Measurements from ENCODE around the gene VEGFC.
A peak's percentile ranks its signal among the peaks of the same experiment; 100 is the strongest.

Gene VEGFC

DNA sequence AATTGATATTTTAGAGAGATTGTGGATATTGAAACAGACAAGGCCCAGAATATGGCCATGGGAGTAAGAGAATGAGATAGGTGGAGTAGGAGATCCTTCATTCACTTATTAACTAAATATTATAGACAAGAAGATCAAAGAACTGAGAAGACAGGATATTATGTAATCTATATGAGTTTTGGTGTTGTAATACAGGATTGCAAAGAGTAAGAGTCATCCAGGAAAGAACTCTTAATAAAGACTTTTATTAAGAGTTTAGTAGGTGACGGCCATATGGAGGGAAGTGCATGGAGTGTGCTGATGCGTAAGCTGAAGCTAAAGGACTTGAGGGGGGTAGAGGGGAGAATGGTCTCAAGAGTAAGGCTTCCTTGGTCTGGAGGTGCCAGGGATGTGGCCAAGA lies 153.7 kb downstream of the VEGFC start:
- TF ChIP-seq, protein P1, sequence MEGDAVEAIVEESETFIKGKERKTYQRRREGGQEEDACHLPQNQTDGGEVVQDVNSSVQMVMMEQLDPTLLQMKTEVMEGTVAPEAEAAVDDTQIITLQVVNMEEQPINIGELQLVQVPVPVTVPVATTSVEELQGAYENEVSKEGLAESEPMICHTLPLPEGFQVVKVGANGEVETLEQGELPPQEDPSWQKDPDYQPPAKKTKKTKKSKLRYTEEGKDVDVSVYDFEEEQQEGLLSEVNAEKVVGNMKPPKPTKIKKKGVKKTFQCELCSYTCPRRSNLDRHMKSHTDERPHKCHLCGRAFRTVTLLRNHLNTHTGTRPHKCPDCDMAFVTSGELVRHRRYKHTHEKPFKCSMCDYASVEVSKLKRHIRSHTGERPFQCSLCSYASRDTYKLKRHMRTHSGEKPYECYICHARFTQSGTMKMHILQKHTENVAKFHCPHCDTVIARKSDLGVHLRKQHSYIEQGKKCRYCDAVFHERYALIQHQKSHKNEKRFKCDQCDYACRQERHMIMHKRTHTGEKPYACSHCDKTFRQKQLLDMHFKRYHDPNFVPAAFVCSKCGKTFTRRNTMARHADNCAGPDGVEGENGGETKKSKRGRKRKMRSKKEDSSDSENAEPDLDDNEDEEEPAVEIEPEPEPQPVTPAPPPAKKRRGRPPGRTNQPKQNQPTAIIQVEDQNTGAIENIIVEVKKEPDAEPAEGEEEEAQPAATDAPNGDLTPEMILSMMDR (IDR thresholded peaks at IDR 0.05): no peak
- Mint-ChIP-seq H3K27me3 (ENCODE audit: low read depth, poor library complexity) (no peaks in the 10 kb centered on the region), H3K27ac (no peak overlapping the region), H3K4me1 (peaks cover 25% of the 10 kb centered on the region), H3K4me3 (no peak overlapping the region), H3K9me3 (no peaks in the 10 kb centered on the region), H3K36me3 (ENCODE audit: low read depth) (no peaks in the 10 kb centered on the region)
- DNase-seq: no peak

DNA sequence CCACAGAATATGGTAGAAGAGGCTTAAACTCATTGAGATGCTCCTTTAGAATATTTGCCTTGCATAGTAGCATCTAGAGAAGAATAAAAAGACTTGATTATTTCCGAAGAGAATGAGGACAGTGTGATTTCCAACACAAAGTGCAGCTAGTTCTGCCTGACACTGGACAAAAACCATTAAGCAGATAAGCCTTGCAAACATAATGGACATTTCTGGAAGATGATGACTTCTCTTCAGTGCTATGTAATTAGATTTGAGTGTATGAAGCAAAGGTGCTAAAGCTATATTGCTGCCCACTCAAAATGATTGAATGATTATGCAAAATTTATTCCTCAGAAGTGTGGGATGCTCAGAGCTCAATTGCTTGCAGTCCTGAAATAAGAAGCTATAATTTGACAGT lies 156.4 kb downstream of the VEGFC start:
- no peak overlapping the region for H3K4me3 Mint-ChIP-seq
- H3K4me1 Mint-ChIP-seq: peaks cover 45% of the 10 kb centered on the region
- no peaks in the 10 kb centered on the region for H3K36me3 Mint-ChIP-seq (ENCODE audit: low read depth)
- TF ChIP-seq, protein P1 (IDR thresholded peaks at IDR 0.05): no peak
- H3K27me3 Mint-ChIP-seq (ENCODE audit: low read depth, poor library complexity): peaks cover 2% of the 10 kb centered on the region
- H3K9me3 Mint-ChIP-seq: no peaks in the 10 kb centered on the region
- DNase-seq: no peak
- peak overlapping the region; percentile 37 for H3K27ac Mint-ChIP-seq

DNA sequence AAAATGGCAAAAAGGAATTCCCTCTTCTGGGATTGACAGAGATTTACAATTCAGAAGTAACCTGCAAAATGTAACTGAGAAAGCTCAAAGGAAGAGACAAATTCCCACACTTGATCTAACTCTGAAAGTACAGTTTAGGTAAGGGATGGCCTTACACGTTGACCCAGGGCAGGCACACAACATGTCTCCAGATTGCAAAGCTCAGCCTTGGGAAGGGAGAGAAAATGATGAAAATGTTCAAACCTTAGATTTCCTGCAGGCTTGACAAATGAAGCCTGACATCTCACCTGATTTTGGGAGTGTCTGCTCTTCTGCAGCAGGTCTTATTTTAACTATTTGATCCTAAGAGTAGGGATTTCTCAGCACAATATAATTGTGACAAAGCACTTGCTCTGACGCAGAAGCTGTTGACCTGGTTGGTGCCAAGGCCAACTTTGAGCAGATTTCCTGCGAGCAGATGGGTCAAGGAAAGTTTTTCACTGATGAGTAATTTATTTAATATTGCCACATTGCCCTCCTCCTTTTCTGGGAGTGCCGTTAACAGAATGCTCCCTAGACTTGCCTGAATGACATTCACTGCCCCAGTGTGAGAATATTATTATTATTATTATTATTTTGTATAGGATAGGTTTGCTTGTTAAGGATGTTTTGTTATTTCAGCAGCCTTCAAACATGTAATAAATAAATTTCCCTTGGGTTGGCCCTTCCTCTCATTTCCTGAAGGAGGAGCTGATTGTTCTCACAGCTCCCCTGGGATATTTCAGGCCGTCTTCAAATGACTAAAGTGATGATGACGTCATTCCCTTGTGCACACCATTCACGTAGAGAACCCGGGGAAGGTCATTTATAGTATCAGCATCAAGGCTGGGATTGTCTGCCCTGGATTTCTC lies 157.1 kb downstream of the VEGFC start:
- TF ChIP-seq, protein P1 (IDR thresholded peaks at IDR 0.05): no peak
- peaks cover 45% of the 10 kb centered on the region for H3K4me1 Mint-ChIP-seq

More for the DNA sequence above, 157.1 kb downstream of the VEGFC start:
- peak overlapping the region; percentile 78 for H3K27ac Mint-ChIP-seq
- H3K9me3 Mint-ChIP-seq: no peaks in the 10 kb centered on the region
- no peak overlapping the region for H3K4me3 Mint-ChIP-seq
- no peak for DNase-seq
- H3K27me3 Mint-ChIP-seq (ENCODE audit: low read depth, poor library complexity): peaks cover 2% of the 10 kb centered on the region
- no peaks in the 10 kb centered on the region for H3K36me3 Mint-ChIP-seq (ENCODE audit: low read depth)
